Activated CD8-positive, alpha-beta T cell treated with anti-CD3 and anti-CD28 coated beads for 36 hours (primary cell): ENCODE measurements around the gene SMAD2. TPM values are rescaled to one million over a fixed set of nuclear protein-coding genes. Genes with fewer than 3 reads are reported as not detected.
"Not testable (repeated sequence)": the region's sequence is repeated elsewhere in the genome, so short reads cannot be mapped to it uniquely, and the experiment has no call there.

Source experiments
- ATAC-seq: fragments of 200-7000 bp; cut with Tn5 transposase; one replicate; pipeline ENCODE4 v1.10.0; 2021; ENCODE audit warnings: mild to moderate bottlenecking, moderate library complexity
- CTCF ChIA-PET: fragments of 350-600 bp; sonication (Branson Sonifier 250); formaldehyde crosslinking; loops from one replicate; lab custom pipeline; 2021; ENCODE audit warnings: antibody characterized with exemption; lab: Charles Lee
- POLR2A ChIA-PET: fragments of 350-600 bp; sonication (Branson Sonifier 250); formaldehyde crosslinking; loops from one replicate; lab custom pipeline; 2021; ENCODE audit warnings: antibody characterized with exemption; lab: Charles Lee
- DNase-seq: peaks from one replicate; pipeline ENCODE4 v3.0.0-alpha.2; 2020
- H3K27ac Mint-ChIP-seq: one replicate; pipeline ENCODE4 v1.8.0; 2021; ENCODE audit warnings: mild to moderate bottlenecking, mixed read lengths
- H3K27me3 Mint-ChIP-seq: one replicate; pipeline ENCODE4 v1.8.0; 2021; ENCODE audit warnings: mixed read lengths
- H3K36me3 Mint-ChIP-seq: one replicate; pipeline ENCODE4 v1.8.0; 2021; ENCODE audit warnings: low read depth, mixed read lengths
- H3K4me1 Mint-ChIP-seq: one replicate; pipeline ENCODE4 v1.8.0; 2021; ENCODE audit warnings: low read depth, mixed read lengths
- H3K4me3 Mint-ChIP-seq: one replicate; pipeline ENCODE4 v1.8.0; 2021; ENCODE audit warnings: mild to moderate bottlenecking, moderate library complexity, mixed read lengths
- H3K9me3 Mint-ChIP-seq: one replicate; pipeline ENCODE4 v1.8.0; 2021; ENCODE audit warnings: mixed read lengths
- intact Hi-C: fragments of 100-400 bp; cut with micrococcal nuclease; formaldehyde crosslinking; loops from one replicate; pipeline ENCODE4 v1.10.0; 2022
- total RNA-seq, 2 experiments: library from RNA; stranded (reverse); gene quantifications; one replicate each; pipeline ENCODE4 v1.2.3, GENCODE V29; 2021
- TF ChIP-seq, protein P1 (sequence below): fragments of 200-600 bp; IDR thresholded peaks from one replicate; pipeline ENCODE4 v1.8.0; 2022; ENCODE audit warnings: antibody characterized with exemption, mild to moderate bottlenecking

SMAD2 gene
- total RNA-seq, 2 experiments from 2014 or later = 141 to 142 TPM

DNA sequence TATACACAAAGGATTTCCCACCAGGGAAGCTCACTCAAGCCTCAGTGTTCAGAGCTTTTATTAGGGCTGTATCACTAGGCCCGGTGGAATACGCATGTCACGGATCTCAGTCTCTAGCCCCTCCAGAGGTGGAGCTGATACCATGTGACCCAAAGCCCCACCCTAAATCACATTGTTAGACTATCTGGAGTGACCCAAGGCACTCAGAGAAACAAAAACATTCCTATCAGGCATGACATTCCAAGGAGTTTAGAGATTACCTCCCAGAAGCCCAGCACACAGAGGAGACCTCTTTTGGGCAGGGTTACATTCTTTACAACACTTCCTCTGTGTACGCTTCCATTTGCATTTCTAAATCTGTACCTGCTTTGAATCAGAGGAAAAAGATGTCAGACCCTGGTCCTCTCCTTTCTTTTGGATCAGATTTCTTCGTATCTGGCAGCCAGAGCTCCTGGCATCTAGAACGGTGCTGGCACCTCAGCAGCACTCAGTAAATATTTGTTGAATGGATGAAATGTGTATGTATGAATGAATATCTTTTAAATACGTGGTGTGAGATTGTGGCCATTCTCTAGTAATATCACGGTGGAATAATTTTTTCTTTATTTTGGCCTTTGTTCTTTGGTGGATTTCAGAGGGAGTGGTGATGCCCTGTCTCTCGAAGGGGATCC, 37.7 kb upstream of the SMAD2 start:
- TF ChIP-seq, protein P1, sequence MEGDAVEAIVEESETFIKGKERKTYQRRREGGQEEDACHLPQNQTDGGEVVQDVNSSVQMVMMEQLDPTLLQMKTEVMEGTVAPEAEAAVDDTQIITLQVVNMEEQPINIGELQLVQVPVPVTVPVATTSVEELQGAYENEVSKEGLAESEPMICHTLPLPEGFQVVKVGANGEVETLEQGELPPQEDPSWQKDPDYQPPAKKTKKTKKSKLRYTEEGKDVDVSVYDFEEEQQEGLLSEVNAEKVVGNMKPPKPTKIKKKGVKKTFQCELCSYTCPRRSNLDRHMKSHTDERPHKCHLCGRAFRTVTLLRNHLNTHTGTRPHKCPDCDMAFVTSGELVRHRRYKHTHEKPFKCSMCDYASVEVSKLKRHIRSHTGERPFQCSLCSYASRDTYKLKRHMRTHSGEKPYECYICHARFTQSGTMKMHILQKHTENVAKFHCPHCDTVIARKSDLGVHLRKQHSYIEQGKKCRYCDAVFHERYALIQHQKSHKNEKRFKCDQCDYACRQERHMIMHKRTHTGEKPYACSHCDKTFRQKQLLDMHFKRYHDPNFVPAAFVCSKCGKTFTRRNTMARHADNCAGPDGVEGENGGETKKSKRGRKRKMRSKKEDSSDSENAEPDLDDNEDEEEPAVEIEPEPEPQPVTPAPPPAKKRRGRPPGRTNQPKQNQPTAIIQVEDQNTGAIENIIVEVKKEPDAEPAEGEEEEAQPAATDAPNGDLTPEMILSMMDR = no peak
- intact Hi-C loops = no loop called here
- POLR2A ChIA-PET = no interaction called here
- H3K27ac Mint-ChIP-seq = no peak overlapping the region
- H3K9me3 Mint-ChIP-seq = peaks cover 2% of the 10 kb centered on the region
- peaks cover 9% of the 10 kb centered on the region for H3K27me3 Mint-ChIP-seq
- H3K4me3 Mint-ChIP-seq = no peak overlapping the region
- DNase-seq (no peak), ATAC-seq (no peak)
- H3K4me1 Mint-ChIP-seq = no peaks in the 10 kb centered on the region
- CTCF ChIA-PET = interaction anchor here (1.3 kb wide), 1 partner anchor 195 kb away, joined by 3 read pairs; no protein-coding TSS in a partner anchor
- no peaks in the 10 kb centered on the region for H3K36me3 Mint-ChIP-seq

DNA sequence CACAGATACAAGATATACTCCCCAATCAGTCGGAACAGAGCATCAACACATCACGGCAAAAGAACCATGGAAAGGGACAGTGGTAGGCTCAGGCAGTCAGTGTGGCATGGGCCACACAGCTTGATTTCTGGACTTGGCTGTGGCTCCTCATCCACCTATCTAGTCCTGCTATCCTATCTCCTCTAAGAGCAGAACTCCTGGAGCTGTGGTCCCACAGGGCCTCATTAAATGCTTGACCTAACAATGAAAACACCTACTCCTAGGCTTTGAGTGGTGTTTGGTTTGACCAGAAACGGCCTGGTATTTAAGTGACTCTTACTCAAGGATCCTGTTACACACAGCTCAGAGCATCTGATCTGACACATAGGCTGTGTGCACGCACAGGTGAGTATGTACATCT, 33.6 kb upstream of the SMAD2 start:
- intact Hi-C loops = no loop called here
- CTCF ChIA-PET = interaction anchor here (0.9 to 1.0 kb wide), 2 partner anchors 32 to 215 kb away, joined by 3 read pairs; no protein-coding TSS in a partner anchor
- no peak overlapping the region for H3K4me3 Mint-ChIP-seq
- no peaks in the 10 kb centered on the region for H3K4me1 Mint-ChIP-seq
- peaks cover under 1% of the 10 kb centered on the region for H3K27me3 Mint-ChIP-seq
- peaks cover 24% of the 10 kb centered on the region for H3K9me3 Mint-ChIP-seq
- DNase-seq (no peak), ATAC-seq (no peak)
- TF ChIP-seq, protein P1 = no peak
- H3K36me3 Mint-ChIP-seq = peaks cover 6% of the 10 kb centered on the region
- no peak overlapping the region for H3K27ac Mint-ChIP-seq
- POLR2A ChIA-PET = no interaction called here

DNA sequence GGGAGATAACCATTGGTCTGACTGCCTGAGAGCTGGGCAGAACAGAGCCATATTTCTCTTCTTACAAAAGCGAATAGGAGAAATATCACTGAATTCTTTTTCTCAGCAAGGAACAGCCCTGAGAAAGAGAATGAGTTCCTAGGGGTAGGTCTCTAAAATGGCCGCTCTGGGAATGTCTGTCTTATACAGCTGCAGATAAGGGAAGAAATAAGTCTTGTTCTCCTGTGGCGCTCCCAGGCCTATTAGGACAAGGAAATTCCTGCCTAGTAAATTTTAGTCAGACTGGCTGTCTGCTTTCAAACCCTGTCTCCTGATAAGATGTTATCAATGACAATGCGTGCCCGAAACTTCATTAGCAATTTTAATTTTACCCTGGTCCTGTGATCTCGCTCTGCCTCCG, 30.5 kb upstream of the SMAD2 start:
- H3K27ac Mint-ChIP-seq, intact Hi-C loops, H3K36me3 Mint-ChIP-seq, H3K27me3 Mint-ChIP-seq, POLR2A ChIA-PET, H3K4me3 Mint-ChIP-seq, DNase-seq, CTCF ChIA-PET, H3K4me1 Mint-ChIP-seq, ATAC-seq: not testable (repeated sequence)
- peaks cover 24% of the 10 kb centered on the region for H3K9me3 Mint-ChIP-seq

DNA sequence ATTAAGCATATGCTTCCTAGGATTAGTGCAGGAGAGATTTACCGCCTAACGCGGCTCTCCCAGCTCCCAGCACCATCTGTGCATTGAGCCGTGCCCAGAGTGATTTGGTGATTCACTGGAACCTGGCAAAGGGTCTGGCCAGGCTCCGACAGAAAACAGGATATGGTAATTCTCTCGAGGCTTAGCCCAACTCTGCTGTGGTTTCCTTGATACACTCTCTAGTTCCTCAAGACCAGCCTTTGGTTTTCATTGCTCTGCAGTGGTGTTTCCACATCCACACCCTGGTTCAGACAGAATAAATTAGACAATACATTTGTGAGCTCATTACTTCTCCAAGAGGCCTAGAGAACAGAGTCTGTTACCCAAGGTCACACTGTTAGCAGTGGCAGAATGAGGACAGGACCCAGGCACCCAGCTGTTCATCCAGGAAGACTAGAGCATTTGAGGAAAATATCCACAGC, 23.0 kb upstream of the SMAD2 start:
- H3K27me3 Mint-ChIP-seq = peaks cover 1% of the 10 kb centered on the region
- peak; percentile 94 for ATAC-seq
- H3K27ac Mint-ChIP-seq = peak overlapping the region; percentile 51
- peaks cover 8% of the 10 kb centered on the region for H3K4me1 Mint-ChIP-seq
- no peaks in the 10 kb centered on the region for H3K9me3 Mint-ChIP-seq
- CTCF ChIA-PET = no interaction called here
- intact Hi-C loops = no loop called here
- no peak overlapping the region for H3K4me3 Mint-ChIP-seq
- TF ChIP-seq, protein P1 = no peak
- peak; percentile 57 for DNase-seq
- no peaks in the 10 kb centered on the region for H3K36me3 Mint-ChIP-seq
- POLR2A ChIA-PET = interaction anchor here (0.9 kb wide), 1 partner anchor 24 kb away, joined by 3 read pairs; no protein-coding TSS in a partner anchor

DNA sequence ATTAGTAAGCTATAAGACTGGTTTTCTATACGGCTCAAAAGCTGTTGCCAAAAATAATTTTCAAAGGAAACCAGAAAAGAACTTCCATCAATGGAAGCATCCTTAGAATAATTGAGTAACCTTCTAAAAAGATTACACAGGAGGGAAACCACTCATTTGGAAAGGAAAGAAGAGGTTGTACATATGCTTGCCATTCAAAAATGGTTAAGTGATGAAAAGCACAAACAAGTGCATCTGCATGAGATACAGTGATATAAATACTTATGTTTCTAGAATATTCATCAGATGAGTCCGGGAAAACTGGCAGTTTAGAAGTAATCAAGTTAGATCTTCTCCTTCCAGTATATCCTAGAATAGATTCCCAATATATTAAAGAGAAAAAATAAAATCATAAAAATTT, 20.1 kb upstream of the SMAD2 start:
- ChIA-PET CTCF (interaction anchor here (1.6 kb wide), 1 partner anchor 47 kb away, joined by 7 read pairs; no protein-coding TSS in a partner anchor), POLR2A (no interaction called here)
- no peak overlapping the region for H3K4me3 Mint-ChIP-seq
- H3K9me3 Mint-ChIP-seq = peaks cover 1% of the 10 kb centered on the region
- H3K36me3 Mint-ChIP-seq = no peaks in the 10 kb centered on the region
- peaks cover 11% of the 10 kb centered on the region for H3K4me1 Mint-ChIP-seq
- DNase-seq = no peak
- ATAC-seq = no peak
- TF ChIP-seq, protein P1 = no peak
- intact Hi-C loops = no loop called here
- H3K27ac Mint-ChIP-seq = no peak overlapping the region
- no peaks in the 10 kb centered on the region for H3K27me3 Mint-ChIP-seq
